ENCODE data around the gene MBOAT1.
"Not testable (repeated sequence)": the region's sequence is repeated elsewhere in the genome, so short reads cannot be mapped to it uniquely, and the experiment has no call there.

The MBOAT1 gene

DNA sequence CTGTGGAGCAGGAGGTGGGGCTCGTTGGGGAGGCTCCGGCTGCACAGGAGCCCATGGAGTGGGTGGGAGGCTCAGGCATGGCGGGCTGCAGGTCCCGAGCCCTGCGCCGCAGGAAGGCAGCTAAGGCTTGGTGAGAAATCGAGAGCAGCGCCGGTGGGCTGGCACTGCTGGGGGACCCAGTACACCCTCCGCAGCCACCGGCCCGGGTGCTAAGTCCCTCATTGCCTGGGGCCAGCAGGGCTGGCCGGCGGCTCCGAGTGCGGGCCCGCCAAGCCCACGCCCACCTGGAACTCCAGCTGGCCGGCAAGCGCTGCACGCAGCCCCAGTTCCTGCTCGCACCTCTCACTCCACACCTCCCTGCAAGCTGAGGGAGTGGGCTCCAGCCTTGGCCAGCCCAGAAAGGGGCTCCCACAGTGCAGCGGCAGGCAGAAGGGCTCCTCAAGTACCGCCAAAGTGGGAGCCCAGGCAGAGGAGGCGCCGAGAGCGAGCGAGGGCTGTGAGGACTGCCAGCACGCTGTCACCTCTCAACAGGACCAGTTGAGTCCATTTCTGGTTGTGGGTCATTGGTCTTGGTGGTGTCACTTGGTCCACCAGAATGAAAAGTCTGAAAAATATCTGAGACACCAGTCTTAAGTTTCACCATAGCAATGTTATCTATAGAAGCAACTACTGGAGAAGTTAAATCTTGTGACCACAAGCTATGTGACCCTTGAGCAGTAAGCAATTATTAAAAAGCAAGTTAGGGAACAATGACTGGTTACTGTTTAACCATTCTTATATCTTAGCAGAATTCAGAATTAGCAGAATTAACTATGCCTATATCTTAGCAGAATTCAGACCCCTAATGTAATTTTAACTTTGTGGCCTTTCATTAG lies 32.8 kb upstream of the MBOAT1 start:
- H3K27ac ChIP-seq (ENCODE audit: low read length); H3K9me3 ChIP-seq (ENCODE audit: control insufficient read depth, insufficient read depth, low read length); H3K4me1 ChIP-seq (ENCODE audit: control insufficient read depth, insufficient read depth, low read length); DNase-seq (ENCODE audit: low read depth, low spot score); H3K4me3 ChIP-seq (ENCODE audit: low read length); H3K36me3 ChIP-seq (ENCODE audit: control insufficient read depth, insufficient read depth, low read length); H3K27me3 ChIP-seq (ENCODE audit: control insufficient read depth, insufficient read depth, low read length): not testable (repeated sequence)
- no CpG with 5 or more reads among the region's 29 CpGs for WGBS (ENCODE audit: insufficient coverage, insufficient read length)

GRCh38 chr6:20243288-20243687 lies 31.0 kb upstream of the MBOAT1 start:
- no peak overlapping the region for H3K27ac ChIP-seq (ENCODE audit: low read length)

GRCh38 chr6:20242397-20242796 lies 30.1 kb upstream of the MBOAT1 start:
- Histone ChIP-seq H3K9me3 (ENCODE audit: control insufficient read depth, insufficient read depth, low read length) (no peaks in the 10 kb centered on the region), H3K27ac (ENCODE audit: low read length) (no peak overlapping the region), H3K4me1 (ENCODE audit: control insufficient read depth, insufficient read depth, low read length) (peaks cover 1% of the 10 kb centered on the region; the same call in 1 of the 2 replicates), H3K4me3 (ENCODE audit: low read length) (no peak overlapping the region), H3K27me3 (ENCODE audit: control insufficient read depth, insufficient read depth, low read length) (no peaks in the 10 kb centered on the region), H3K36me3 (ENCODE audit: control insufficient read depth, insufficient read depth, low read length) (no peaks in the 10 kb centered on the region)
- no CpG with 5 or more reads among the region's 1 CpG for WGBS (ENCODE audit: insufficient coverage, insufficient read length)
- no peak for DNase-seq (ENCODE audit: low read depth, low spot score)

More at GRCh38 chr6:20243288-20243687, 31.0 kb upstream of the MBOAT1 start:
- H3K36me3 ChIP-seq (ENCODE audit: control insufficient read depth, insufficient read depth, low read length), result no peaks in the 10 kb centered on the region
- no peaks in the 10 kb centered on the region for H3K9me3 ChIP-seq (ENCODE audit: control insufficient read depth, insufficient read depth, low read length)
- H3K4me3 ChIP-seq (ENCODE audit: low read length), result no peak overlapping the region
- no peaks in the 10 kb centered on the region for H3K27me3 ChIP-seq (ENCODE audit: control insufficient read depth, insufficient read depth, low read length)
- H3K4me1 ChIP-seq (ENCODE audit: control insufficient read depth, insufficient read depth, low read length), result peaks cover 1% of the 10 kb centered on the region; the same call in 1 of the 2 replicates
- DNase-seq (ENCODE audit: low read depth, low spot score), result no peak
- WGBS (ENCODE audit: insufficient coverage, insufficient read length), result no CpG with 5 or more reads among the region's 1 CpG

- Histone ChIP-seq H3K4me1 (ENCODE audit: control insufficient read depth, insufficient read depth, low read length) (peaks cover 1% of the 10 kb centered on the region; the same call in 1 of the 2 replicates), H3K36me3 (ENCODE audit: control insufficient read depth, insufficient read depth, low read length) (no peaks in the 10 kb centered on the region), H3K27ac (ENCODE audit: low read length) (no peak overlapping the region), H3K4me3 (ENCODE audit: low read length) (no peak overlapping the region), H3K9me3 (ENCODE audit: control insufficient read depth, insufficient read depth, low read length) (no peaks in the 10 kb centered on the region), H3K27me3 (ENCODE audit: control insufficient read depth, insufficient read depth, low read length) (no peaks in the 10 kb centered on the region)
- no peak for DNase-seq (ENCODE audit: low read depth, low spot score)
- no CpG with 5 or more reads among the region's 2 CpGs for WGBS (ENCODE audit: insufficient coverage, insufficient read length)
Observed at GRCh38 chr6:20241102-20241501, 28.8 kb upstream of the MBOAT1 start.

DNA sequence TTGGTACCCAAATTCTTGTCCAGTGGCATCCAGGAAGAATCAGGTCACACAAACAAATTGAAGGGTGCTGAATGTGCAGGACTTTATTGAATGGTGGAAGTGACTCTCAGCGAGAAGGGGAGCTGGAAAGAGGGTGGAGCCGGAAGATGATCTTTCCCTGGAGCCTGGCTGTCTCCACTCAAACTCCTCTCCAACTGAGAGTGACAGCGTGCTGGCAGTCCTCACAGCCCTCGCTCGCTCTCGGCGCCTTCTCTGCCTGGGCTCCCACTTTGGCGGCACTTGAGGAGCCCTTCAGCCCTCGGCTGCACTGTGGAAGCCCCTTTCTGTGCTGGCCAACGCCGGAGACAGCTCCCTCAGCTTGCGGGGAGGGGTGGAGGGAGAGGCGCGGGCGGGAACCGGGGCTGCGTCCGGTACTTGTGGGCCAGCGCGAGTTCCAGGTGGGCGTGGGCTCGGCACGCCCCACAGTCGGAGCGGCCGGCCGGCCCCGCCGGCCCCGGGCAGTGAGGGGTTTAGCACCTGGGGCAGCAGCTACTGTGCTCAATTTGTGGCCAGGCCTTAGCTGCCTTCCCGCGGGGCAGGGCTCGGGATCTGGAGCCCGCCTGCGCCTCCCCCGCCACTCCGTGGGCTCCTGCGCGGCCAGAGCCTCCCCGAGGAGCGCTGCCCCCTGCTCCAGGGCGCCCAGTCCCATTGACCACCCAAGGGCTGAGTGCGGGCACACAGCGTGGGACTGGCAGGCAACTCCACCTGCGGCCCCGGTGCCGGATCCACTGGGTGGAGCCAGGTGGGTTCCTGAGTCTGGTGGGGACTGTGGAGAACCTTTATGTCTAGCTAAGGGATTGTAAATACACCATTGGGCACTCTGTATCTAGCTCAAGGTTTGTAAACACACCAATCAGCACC lies 26.7 kb upstream of the MBOAT1 start:
- no CpG with 5 or more reads among the region's 47 CpGs for WGBS (ENCODE audit: insufficient coverage, insufficient read length)

GRCh38 chr6:20237677-20238460 lies 25.6 kb upstream of the MBOAT1 start:
- DNase-seq (ENCODE audit: low read depth, low spot score), result no peak
- Histone ChIP-seq H3K27me3 (ENCODE audit: control insufficient read depth, insufficient read depth, low read length) (no peaks in the 10 kb centered on the region), H3K36me3 (ENCODE audit: control insufficient read depth, insufficient read depth, low read length) (no peaks in the 10 kb centered on the region), H3K27ac (ENCODE audit: low read length) (no peak overlapping the region), H3K4me3 (ENCODE audit: low read length) (no peak overlapping the region), H3K9me3 (ENCODE audit: control insufficient read depth, insufficient read depth, low read length) (no peaks in the 10 kb centered on the region), H3K4me1 (ENCODE audit: control insufficient read depth, insufficient read depth, low read length) (peaks cover 1% of the 10 kb centered on the region; the same call in 1 of the 2 replicates)
- WGBS (ENCODE audit: insufficient coverage, insufficient read length), result no CpG with 5 or more reads among the region's 10 CpGs

More for the DNA sequence above, 26.7 kb upstream of the MBOAT1 start:
- peaks cover 1% of the 10 kb centered on the region; the same call in 1 of the 2 replicates for H3K4me1 ChIP-seq (ENCODE audit: control insufficient read depth, insufficient read depth, low read length)
- DNase-seq (ENCODE audit: low read depth, low spot score), result no peak
- H3K27me3 ChIP-seq (ENCODE audit: control insufficient read depth, insufficient read depth, low read length), result no peaks in the 10 kb centered on the region
- H3K36me3 ChIP-seq (ENCODE audit: control insufficient read depth, insufficient read depth, low read length), result no peaks in the 10 kb centered on the region
- H3K9me3 ChIP-seq (ENCODE audit: control insufficient read depth, insufficient read depth, low read length), result no peaks in the 10 kb centered on the region
- no peak overlapping the region for H3K27ac ChIP-seq (ENCODE audit: low read length)
- H3K4me3 ChIP-seq (ENCODE audit: low read length), result no peak overlapping the region

DNA sequence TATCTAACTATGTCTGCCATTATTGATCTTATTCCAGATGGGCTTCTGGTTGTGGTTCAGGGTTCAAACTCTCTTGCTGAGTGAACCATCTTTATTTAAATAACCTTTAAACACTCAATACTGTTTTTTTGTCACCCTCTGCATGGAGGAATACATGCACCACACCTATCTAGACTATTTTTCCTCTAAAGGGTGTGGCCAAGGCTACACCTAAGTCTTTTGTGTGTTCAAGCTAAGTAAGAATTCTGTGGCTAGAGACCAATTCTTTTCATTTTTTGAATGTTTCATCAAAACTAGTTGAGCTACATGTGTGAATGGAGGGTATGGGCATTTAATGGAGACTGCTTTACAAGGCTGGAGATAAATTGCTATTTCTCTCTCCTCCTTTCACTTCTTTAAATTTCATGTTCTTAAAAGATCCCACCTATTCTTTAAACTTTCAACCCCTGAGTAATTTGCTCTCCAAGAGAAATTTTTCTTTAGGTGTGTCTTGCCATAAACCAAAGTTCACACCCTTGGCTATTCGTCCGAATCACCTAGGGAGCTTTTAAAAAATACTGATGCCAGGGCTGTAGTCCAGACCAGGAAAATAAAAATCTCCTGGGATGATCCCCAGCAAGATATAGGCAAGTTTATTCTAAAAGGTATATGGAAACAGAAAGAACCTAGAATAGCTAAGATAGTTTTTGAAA lies 24.8 kb upstream of the MBOAT1 start:
- Histone ChIP-seq H3K36me3 (ENCODE audit: control insufficient read depth, insufficient read depth, low read length) (no peaks in the 10 kb centered on the region), H3K4me3 (ENCODE audit: low read length) (no peak overlapping the region), H3K27ac (ENCODE audit: low read length) (no peak overlapping the region), H3K9me3 (ENCODE audit: control insufficient read depth, insufficient read depth, low read length) (no peaks in the 10 kb centered on the region), H3K27me3 (ENCODE audit: control insufficient read depth, insufficient read depth, low read length) (no peaks in the 10 kb centered on the region), H3K4me1 (ENCODE audit: control insufficient read depth, insufficient read depth, low read length) (peaks cover 1% of the 10 kb centered on the region; the same call in 1 of the 2 replicates)
- DNase-seq (ENCODE audit: low read depth, low spot score), result no peak
- WGBS (ENCODE audit: insufficient coverage, insufficient read length), result no CpG with 5 or more reads among the region's 2 CpGs

DNA sequence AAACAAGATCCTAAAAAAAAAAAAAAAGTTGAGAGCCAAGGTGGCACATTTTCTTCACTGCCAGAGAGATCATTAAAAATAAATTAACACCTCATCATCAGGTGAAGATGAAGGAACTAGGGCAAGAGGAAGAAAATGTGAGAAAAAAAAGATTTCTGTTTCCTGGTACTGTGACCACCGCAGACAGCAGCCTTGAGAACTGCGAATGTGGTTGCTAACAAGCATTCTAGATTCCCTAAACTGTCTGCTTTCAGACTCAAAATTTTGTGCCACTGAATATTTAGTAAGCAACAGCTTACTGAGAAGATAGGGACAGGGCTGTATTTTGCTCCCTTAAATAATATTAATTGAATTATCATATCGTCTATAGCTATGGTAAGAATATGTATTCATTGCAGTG lies 24.1 kb upstream of the MBOAT1 start:
- WGBS (ENCODE audit: insufficient coverage, insufficient read length), result no CpG with 5 or more reads among the region's 3 CpGs
- no peak for DNase-seq (ENCODE audit: low read depth, low spot score)
- no peak overlapping the region for H3K27ac ChIP-seq (ENCODE audit: low read length)

DNA sequence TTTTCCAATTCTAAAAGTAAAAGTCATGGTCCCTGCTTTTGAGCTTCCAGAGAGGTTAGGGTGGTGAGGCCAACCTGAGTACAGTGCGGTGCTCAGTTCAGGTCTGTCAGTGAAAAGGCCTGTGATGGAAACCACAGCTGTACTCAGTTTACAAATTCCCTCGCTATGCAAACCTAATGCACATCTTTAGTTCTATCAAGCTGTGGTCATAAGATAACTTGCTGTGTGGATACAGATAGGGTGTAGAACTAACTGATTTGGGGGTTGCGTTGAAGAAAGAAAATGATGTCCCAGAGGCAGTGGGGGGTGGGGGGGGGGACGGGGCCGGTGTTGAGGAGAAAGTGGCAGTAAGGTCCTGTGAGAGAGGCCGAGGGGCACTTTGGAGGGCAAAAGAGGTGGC lies 22.8 kb upstream of the MBOAT1 start:
- Histone ChIP-seq H3K27ac (ENCODE audit: low read length) (no peak overlapping the region), H3K27me3 (ENCODE audit: control insufficient read depth, insufficient read depth, low read length) (no peaks in the 10 kb centered on the region), H3K4me3 (ENCODE audit: low read length) (no peak overlapping the region), H3K4me1 (ENCODE audit: control insufficient read depth, insufficient read depth, low read length) (peaks cover 1% of the 10 kb centered on the region; the same call in 1 of the 2 replicates), H3K9me3 (ENCODE audit: control insufficient read depth, insufficient read depth, low read length) (no peaks in the 10 kb centered on the region), H3K36me3 (ENCODE audit: control insufficient read depth, insufficient read depth, low read length) (no peaks in the 10 kb centered on the region)
- no CpG with 5 or more reads among the region's 6 CpGs for WGBS (ENCODE audit: insufficient coverage, insufficient read length)
- no peak for DNase-seq (ENCODE audit: low read depth, low spot score)

More for the DNA sequence above, 24.1 kb upstream of the MBOAT1 start:
- H3K9me3 ChIP-seq (ENCODE audit: control insufficient read depth, insufficient read depth, low read length), result no peaks in the 10 kb centered on the region
- no peak overlapping the region for H3K4me3 ChIP-seq (ENCODE audit: low read length)
- H3K36me3 ChIP-seq (ENCODE audit: control insufficient read depth, insufficient read depth, low read length), result no peaks in the 10 kb centered on the region
- H3K27me3 ChIP-seq (ENCODE audit: control insufficient read depth, insufficient read depth, low read length), result no peaks in the 10 kb centered on the region
- H3K4me1 ChIP-seq (ENCODE audit: control insufficient read depth, insufficient read depth, low read length), result peaks cover 1% of the 10 kb centered on the region; the same call in 1 of the 2 replicates
